H1 (cell line): ENCODE data around the gene OR56A5. TPM values are rescaled to one million over a fixed set of nuclear protein-coding genes. Genes with fewer than 3 reads are reported as not detected.

Experiments
- EP300 ChIP-seq, 2 experiments: IDR thresholded peaks; 1 replicate in 1 of 2; 2 replicates in 1 of 2; pipeline ENCODE4 v1.6.1; 2011 to 2012; ENCODE audit warnings: low read depth in 2 of 2, low read length in 2 of 2, mild to moderate bottlenecking in 2 of 2, borderline replicate concordance in 1 of 2, inconsistent platforms in 1 of 2, moderate library complexity in 1 of 2
- GABPA ChIP-seq: IDR thresholded peaks from 2 replicates; pipeline ENCODE4 v1.6.1; 2011; ENCODE audit warnings: mild to moderate bottlenecking, low read length, moderate library complexity, borderline replicate concordance; ENCODE audit not compliant: insufficient read depth
- ZNF274 ChIP-seq: IDR thresholded peaks from 2 replicates; pipeline ENCODE4 v1.7.0; 2012; ENCODE audit warnings: low read length, borderline replicate concordance; ENCODE audit errors: extremely low read depth
- polyA plus RNA-seq, 7 experiments: library from polyadenylated mRNA; depleted of rRNA in 3 of 7; stranded (reverse) in 5 of 7; unstranded in 2 of 7; fragments of >200 nt in 5 of 7; fragments of 200-250 nt in 2 of 7; gene quantifications; 1 replicate in 5 of 7; 2 replicates in 1 of 7; 4 replicates in 1 of 7; pipeline versions ENCODE4 v1.2.1 to v1.2.3, GENCODE V29; 2011 to 2013; ENCODE audit warnings: missing spikeins in 2 of 7, mixed read lengths in 2 of 7
- total RNA-seq: library from RNA; stranded (reverse); fragmentation: NEBNext Ultra II Directional; extraction: Animal tissue kit (Norgen Biotek cat#: 25700); gene quantifications from 2 replicates; pipeline ENCODE4 v1.2.1, GENCODE V29; 2021

Gene OR56A5
- total and polyA plus RNA-seq, 2 of the 8 experiments (the other 6 are each of a cell fraction or from before 2014, with no cell fraction given): 0.14 TPM; not detected in 1

DNA sequence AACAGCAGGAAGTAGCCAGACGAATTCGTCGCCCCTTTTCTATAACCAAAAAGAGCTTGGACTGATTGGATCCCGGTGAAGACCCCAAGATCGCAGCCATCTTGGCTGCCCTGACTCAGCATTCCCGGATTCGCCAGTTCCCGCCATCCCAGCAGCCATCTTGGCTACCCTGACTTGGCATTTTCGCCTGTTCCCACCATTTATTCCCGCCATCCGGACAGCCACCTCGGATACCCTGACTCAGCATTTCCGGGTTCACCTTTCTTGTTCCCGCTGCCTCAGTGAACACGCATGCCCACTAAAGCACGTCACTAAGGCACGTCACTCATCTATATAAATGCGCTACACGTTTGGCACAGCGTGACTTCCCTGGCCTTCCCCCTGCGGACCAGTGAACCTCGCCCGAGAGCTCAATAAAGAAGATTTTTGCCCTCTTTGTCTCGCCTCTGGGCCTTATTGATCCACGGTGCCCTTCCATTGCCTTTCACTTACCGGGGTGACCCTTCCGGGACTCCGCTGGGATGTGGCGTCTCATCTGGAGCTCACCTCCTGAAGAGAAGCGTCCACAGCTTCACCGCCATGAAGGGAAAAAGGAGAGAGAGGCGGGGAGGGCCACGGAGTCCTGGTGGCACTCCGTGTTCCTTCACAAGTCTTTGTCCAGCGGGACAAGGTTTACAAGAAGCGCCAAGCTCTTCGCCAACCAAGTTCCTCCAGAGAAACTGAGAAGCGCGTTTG lies 30.3 kb downstream of the OR56A5 start (continued):
- no peak for TF ChIP-seq ZNF274
- TF ChIP-seq EP300 (IDR thresholded peaks at IDR 0.05; ENCODE audit: borderline replicate concordance in 1 of 2, low read depth in 2 of 2, low read length in 2 of 2): no peak
- TF ChIP-seq GABPA: no peak
